GM04503 (cell line): ENCODE measurements around the gene EHMT1.
A peak's percentile ranks its signal among the peaks of the same experiment; 100 is the strongest.

Source experiments
- DNase-seq: peaks from one replicate; pipeline ENCODE4 v3.0.0-alpha.2; 2012; ENCODE audit warnings: low read depth

The EHMT1 gene

GRCh38 chr9:137784641-137785513 is 166.1 kb downstream of the EHMT1 start:
- no peak for DNase-seq

- DNase-seq: no peak
These were observed 166.9 kb downstream of the EHMT1 start for GRCh38 chr9:137785704-137786161.

GRCh38 chr9:137786511-137786920 is 167.7 kb downstream of the EHMT1 start:
- peak; percentile 43 for DNase-seq

- DNase-seq: no peak
These were observed 168.6 kb downstream of the EHMT1 start for GRCh38 chr9:137787381-137787780.

GRCh38 chr9:137787786-137788505 is 169.1 kb downstream of the EHMT1 start:
- no peak for DNase-seq

- DNase-seq: no peak
These were observed 169.9 kb downstream of the EHMT1 start for GRCh38 chr9:137788561-137789294.

GRCh38 chr9:137789295-137789895 is 170.6 kb downstream of the EHMT1 start:
- no peak for DNase-seq

- no peak for DNase-seq
These were observed 173.1 kb downstream of the EHMT1 start for GRCh38 chr9:137791947-137792346.

- DNase-seq: no peak
These were observed 174.5 kb downstream of the EHMT1 start for GRCh38 chr9:137793196-137793841.

- no peak for DNase-seq
These were observed 176.4 kb downstream of the EHMT1 start for GRCh38 chr9:137795156-137795666.

- no peak for DNase-seq
These were observed 178.7 kb downstream of the EHMT1 start for GRCh38 chr9:137797206-137798120.

GRCh38 chr9:137798142-137798541 is 179.3 kb downstream of the EHMT1 start:
- DNase-seq: no peak

- no peak for DNase-seq
These were observed 180.3 kb downstream of the EHMT1 start for GRCh38 chr9:137798901-137799629.

GRCh38 chr9:137799630-137799983 is 180.8 kb downstream of the EHMT1 start:
- DNase-seq: no peak

- DNase-seq: no peak
These were observed 181.6 kb downstream of the EHMT1 start for GRCh38 chr9:137800196-137801022.

GRCh38 chr9:137801023-137801319 is 182.2 kb downstream of the EHMT1 start:
- DNase-seq: no peak

- no peak for DNase-seq
These were observed 183.2 kb downstream of the EHMT1 start for GRCh38 chr9:137802021-137802420.

- no peak for DNase-seq
These were observed 183.9 kb downstream of the EHMT1 start for GRCh38 chr9:137802521-137803243.
